SU-DHL-6 (cell line): Measurements from ENCODE around the gene GAPDH.

Experiments used
- H2AFZ ChIP-seq: fragments of 200-600 bp; sonication (generic); 2 replicates; pipeline ENCODE4 v1.6.1; 2014; ENCODE audit warnings: low read depth, mild to moderate bottlenecking, moderate library complexity, mixed read lengths, antibody characterized with exemption, low read length; ENCODE audit not compliant: severe bottlenecking
- H3F3A ChIP-seq: fragments of 200-600 bp; shearing (Covaris generic); 2 replicates; pipeline ENCODE4 v1.6.0; 2016; ENCODE audit warnings: antibody characterized with exemption, mild to moderate bottlenecking; ENCODE audit not compliant: insufficient read depth
- H3K27ac ChIP-seq: fragments of 200-600 bp; sonication (generic); 2 replicates; pipeline ENCODE4 v1.5.1; 2016; ENCODE audit warnings: low read depth, mild to moderate bottlenecking, low read length, moderate library complexity, mixed read lengths
- H3K27me3 ChIP-seq: fragments of 200-600 bp; sonication (generic), shearing (Covaris generic); 2 replicates; pipeline ENCODE4 v1.6.0; 2014; ENCODE audit warnings: mild to moderate bottlenecking, low read length
- H3K36me3 ChIP-seq: fragments of 200-600 bp; sonication (generic); 2 replicates; pipeline ENCODE4 v1.6.1; 2014; ENCODE audit warnings: mild to moderate bottlenecking, low read length, mixed read lengths
- H3K4me2 ChIP-seq: fragments of 300-600, 200-600 bp; shearing (Covaris generic), sonication (generic); 2 replicates; pipeline ENCODE4 v1.6.0; 2014; ENCODE audit warnings: low read length, low read depth, mild to moderate bottlenecking; ENCODE audit not compliant: poor library complexity, severe bottlenecking
- H3K4me3 ChIP-seq: fragments of 200-600 bp; sonication (generic); 2 replicates; pipeline ENCODE4 v1.5.1; 2014; ENCODE audit warnings: antibody characterized with exemption, low read length, mild to moderate bottlenecking, mixed read lengths; ENCODE audit not compliant: insufficient read depth, poor library complexity, severe bottlenecking
- H3K79me2 ChIP-seq: fragments of 200-600 bp; sonication (generic); 2 replicates; pipeline ENCODE4 v1.6.1; 2014; ENCODE audit warnings: mild to moderate bottlenecking, low read length, moderate library complexity; ENCODE audit not compliant: insufficient read depth
- H3K9ac ChIP-seq: fragments of 200-600 bp; sonication (generic); 2 replicates; pipeline ENCODE4 v1.7.0; 2014; ENCODE audit warnings: mild to moderate bottlenecking, low read length
- H3K9me2 ChIP-seq: fragments of 200-600 bp; sonication (generic); replicated peaks from 2 replicates; pipeline ENCODE4 v1.6.1; 2014; ENCODE audit warnings: low read length; ENCODE audit not compliant: insufficient read depth
- H3K9me3 ChIP-seq: fragments of 200-600 bp; sonication (generic); 2 replicates; pipeline ENCODE4 v1.6.1; 2014; ENCODE audit warnings: low read length, mixed read lengths; ENCODE audit not compliant: insufficient read depth
- H4K20me1 ChIP-seq: fragments of 200-600 bp; sonication (generic); 2 replicates; pipeline ENCODE4 v1.6.1; 2014; ENCODE audit warnings: low read depth, mild to moderate bottlenecking, antibody characterized with exemption, low read length, moderate library complexity, mixed read lengths
- EZH2phosphoT487 ChIP-seq: fragments of 200-600 bp; sonication (generic), shearing (Covaris generic); conservative IDR thresholded peaks from 2 replicates; pipeline ENCODE4 v1.6.1; 2018; ENCODE audit warnings: mild to moderate bottlenecking, antibody characterized with exemption, low read length, moderate library complexity, mixed read lengths
- TF ChIP-seq, protein P1 (sequence below): fragments of 200-600 bp; sonication (generic); IDR thresholded peaks from one replicate; pipeline ENCODE4 v1.5.1; 2017; ENCODE audit warnings: antibody characterized with exemption, mild to moderate bottlenecking, low read length, moderate library complexity; ENCODE audit not compliant: insufficient read depth, poor library complexity, severe bottlenecking

The GAPDH gene

DNA sequence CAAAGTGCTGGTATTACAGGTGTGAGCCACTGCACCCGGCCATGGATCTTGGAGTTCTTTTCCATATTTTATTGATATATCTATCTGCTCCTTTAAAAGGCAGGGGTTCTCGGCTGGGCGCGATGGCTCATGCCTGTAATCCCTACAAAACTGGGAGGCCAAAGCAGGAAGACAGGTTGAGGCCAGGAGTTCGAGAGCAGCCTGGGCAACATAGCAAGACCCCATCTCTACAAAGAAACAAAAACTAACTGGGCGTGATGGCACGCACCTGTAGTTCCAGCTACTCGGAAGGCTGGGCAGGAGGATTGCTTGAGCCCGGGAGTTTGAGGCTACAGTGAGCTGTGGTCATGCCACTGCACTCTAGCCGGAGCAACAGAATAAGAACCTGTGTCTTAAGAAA lies 12.1 kb upstream of the GAPDH start:
- Histone ChIP-seq H4K20me1 (no peaks in the 10 kb centered on the region), H3K9ac (no peak overlapping the region), H3K79me2 (no peaks in the 10 kb centered on the region), H3K27ac (no peak overlapping the region), H3K9me3 (no peaks in the 10 kb centered on the region), H3K36me3 (peaks cover 75% of the 10 kb centered on the region), H3K27me3 (no peaks in the 10 kb centered on the region), H3K4me2 (no peak overlapping the region), H3F3A (no peaks in the 10 kb centered on the region), H3K4me3 (no peak overlapping the region), H2AFZ (no peak overlapping the region), H3K9me2 (no peaks in the 10 kb centered on the region)
- TF ChIP-seq, protein P1, sequence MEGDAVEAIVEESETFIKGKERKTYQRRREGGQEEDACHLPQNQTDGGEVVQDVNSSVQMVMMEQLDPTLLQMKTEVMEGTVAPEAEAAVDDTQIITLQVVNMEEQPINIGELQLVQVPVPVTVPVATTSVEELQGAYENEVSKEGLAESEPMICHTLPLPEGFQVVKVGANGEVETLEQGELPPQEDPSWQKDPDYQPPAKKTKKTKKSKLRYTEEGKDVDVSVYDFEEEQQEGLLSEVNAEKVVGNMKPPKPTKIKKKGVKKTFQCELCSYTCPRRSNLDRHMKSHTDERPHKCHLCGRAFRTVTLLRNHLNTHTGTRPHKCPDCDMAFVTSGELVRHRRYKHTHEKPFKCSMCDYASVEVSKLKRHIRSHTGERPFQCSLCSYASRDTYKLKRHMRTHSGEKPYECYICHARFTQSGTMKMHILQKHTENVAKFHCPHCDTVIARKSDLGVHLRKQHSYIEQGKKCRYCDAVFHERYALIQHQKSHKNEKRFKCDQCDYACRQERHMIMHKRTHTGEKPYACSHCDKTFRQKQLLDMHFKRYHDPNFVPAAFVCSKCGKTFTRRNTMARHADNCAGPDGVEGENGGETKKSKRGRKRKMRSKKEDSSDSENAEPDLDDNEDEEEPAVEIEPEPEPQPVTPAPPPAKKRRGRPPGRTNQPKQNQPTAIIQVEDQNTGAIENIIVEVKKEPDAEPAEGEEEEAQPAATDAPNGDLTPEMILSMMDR: no peak
- no peak for TF ChIP-seq EZH2phosphoT487

DNA sequence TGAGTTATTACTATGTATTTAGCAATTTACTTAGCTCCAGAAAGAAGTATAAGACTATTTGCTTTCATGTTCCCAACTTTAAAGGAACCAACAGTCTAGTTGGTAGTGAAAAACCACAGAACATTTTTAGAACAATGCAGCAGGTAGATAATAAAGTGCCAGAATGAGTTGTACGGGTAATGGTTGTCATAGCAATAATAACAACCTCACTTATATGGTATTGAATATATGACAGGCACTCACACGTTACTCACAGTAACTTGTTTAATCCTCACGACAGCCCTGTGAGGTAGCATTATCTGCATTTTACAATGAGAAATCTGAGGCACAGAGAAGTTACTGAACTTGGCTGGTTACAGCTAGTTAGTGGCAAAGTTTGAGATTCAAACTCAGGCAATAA lies 10.6 kb upstream of the GAPDH start:
- TF ChIP-seq, protein P1: no peak
- TF ChIP-seq EZH2phosphoT487: no peak
- Histone ChIP-seq H3K79me2 (no peaks in the 10 kb centered on the region), H3K4me2 (no peak overlapping the region), H4K20me1 (no peaks in the 10 kb centered on the region), H3K36me3 (peaks cover 74% of the 10 kb centered on the region), H3F3A (no peaks in the 10 kb centered on the region), H3K9me2 (no peaks in the 10 kb centered on the region), H3K27ac (no peak overlapping the region), H3K9ac (no peak overlapping the region), H3K9me3 (no peaks in the 10 kb centered on the region), H2AFZ (no peak overlapping the region), H3K4me3 (no peak overlapping the region), H3K27me3 (no peaks in the 10 kb centered on the region)

DNA sequence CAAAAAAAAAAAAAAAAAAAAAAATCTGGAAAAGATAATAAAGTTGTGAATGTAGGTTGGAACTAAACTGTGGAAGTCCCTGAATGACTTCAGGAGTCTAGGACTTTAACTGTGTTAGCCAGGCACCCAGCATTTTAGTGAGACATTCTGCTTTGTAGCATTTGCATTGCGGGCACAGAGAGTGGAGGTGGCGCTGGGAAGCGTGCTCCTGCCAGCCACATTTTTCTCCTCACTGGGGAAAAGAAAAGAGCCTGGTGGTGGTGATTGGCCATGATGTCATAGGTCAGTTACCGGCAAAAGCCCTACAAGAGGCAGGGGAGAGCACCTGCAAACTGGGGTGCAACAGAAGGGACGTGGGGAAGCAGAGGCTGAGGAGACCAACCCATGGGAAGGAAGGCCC lies 9.7 kb upstream of the GAPDH start:
- Histone ChIP-seq H3K79me2 (no peaks in the 10 kb centered on the region), H3F3A (no peaks in the 10 kb centered on the region), H2AFZ (no peak overlapping the region), H3K9ac (no peak overlapping the region), H3K27me3 (no peaks in the 10 kb centered on the region), H3K4me3 (no peak overlapping the region), H4K20me1 (no peaks in the 10 kb centered on the region), H3K4me2 (no peak overlapping the region), H3K36me3 (peaks cover 67% of the 10 kb centered on the region), H3K9me2 (no peaks in the 10 kb centered on the region), H3K27ac (no peak overlapping the region), H3K9me3 (no peaks in the 10 kb centered on the region)
- no peak for TF ChIP-seq EZH2phosphoT487
- TF ChIP-seq, protein P1: no peak
